Stomach (tissue), 4 donors: ENCODE data around the gene SLC17A5.

ENCODE experiments used
- POLR2A ChIP-seq, 4 donors: fragments of 450-650 bp; IDR thresholded peaks; one replicate each; pipeline ENCODE4 v1.6.1; 2016; ENCODE audit warnings: antibody characterized with exemption in 4 of 4, control low read depth in 2 of 4, mild to moderate bottlenecking in 1 of 4, moderate library complexity in 1 of 4
- TF ChIP-seq, protein P1 (sequence below), 7 experiments: fragments of 450-650 bp in 4 of 7; fragments of 200-600 bp in 3 of 7; sonication (generic) in 3 of 7; IDR thresholded peaks; one replicate each; pipeline ENCODE4 v1.5.1; 2016 to 2019; ENCODE audit warnings: antibody characterized with exemption in 7 of 7, control low read depth in 2 of 7, mild to moderate bottlenecking in 1 of 7

- TF ChIP-seq, protein P1, sequence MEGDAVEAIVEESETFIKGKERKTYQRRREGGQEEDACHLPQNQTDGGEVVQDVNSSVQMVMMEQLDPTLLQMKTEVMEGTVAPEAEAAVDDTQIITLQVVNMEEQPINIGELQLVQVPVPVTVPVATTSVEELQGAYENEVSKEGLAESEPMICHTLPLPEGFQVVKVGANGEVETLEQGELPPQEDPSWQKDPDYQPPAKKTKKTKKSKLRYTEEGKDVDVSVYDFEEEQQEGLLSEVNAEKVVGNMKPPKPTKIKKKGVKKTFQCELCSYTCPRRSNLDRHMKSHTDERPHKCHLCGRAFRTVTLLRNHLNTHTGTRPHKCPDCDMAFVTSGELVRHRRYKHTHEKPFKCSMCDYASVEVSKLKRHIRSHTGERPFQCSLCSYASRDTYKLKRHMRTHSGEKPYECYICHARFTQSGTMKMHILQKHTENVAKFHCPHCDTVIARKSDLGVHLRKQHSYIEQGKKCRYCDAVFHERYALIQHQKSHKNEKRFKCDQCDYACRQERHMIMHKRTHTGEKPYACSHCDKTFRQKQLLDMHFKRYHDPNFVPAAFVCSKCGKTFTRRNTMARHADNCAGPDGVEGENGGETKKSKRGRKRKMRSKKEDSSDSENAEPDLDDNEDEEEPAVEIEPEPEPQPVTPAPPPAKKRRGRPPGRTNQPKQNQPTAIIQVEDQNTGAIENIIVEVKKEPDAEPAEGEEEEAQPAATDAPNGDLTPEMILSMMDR (IDR thresholded peaks at IDR 0.05), result no peak
- TF ChIP-seq POLR2A (IDR thresholded peaks at IDR 0.05), result no peak
Measured at GRCh38 chr6:73666393-73666792, 12.6 kb upstream of the SLC17A5 start.
